ENCODE results near the gene TRIM17. TPM values are rescaled to one million over a fixed set of nuclear protein-coding genes. Genes with fewer than 3 reads are reported as not detected.

The TRIM17 gene
- total RNA-seq, 2 experiments from 2014 or later = 0.13 TPM; not detected in 1

GRCh38 chr1:228459091-228459993 lies 42.7 kb upstream of the TRIM17 start:
- H3K4me2 ChIP-seq (ENCODE audit: low read length) = peak overlapping the region; percentile 91
- intact Hi-C loops (cut with micrococcal nuclease; ENCODE audit: unreplicated experiment) = loop anchor here (10.0 kb wide), 1 partner anchor 115 kb away; no protein-coding TSS in a partner anchor
- peaks cover 1% of the 10 kb centered on the region; the same call in 1 of the 2 replicates for H3K36me3 ChIP-seq (ENCODE audit: insufficient read depth, low read length)
- DNase-seq (ENCODE audit: low spot score) = peak; percentile 92
- no TSS peak for BruUV-seq (replicated peaks)
- TF ChIP-seq CTCF (conservative IDR thresholded peaks at IDR 0.05; ENCODE audit: low read length) = peak; percentile 77
- TF ChIP-seq EZH2phosphoT487 (IDR thresholded peaks at IDR 0.05; ENCODE audit: borderline replicate concordance, low read depth, low read length) = no peak
- POLR2A ChIA-PET = interaction anchor here (0.7 to 7.9 kb wide), 11 partner anchors 11 to 377 kb away, joined by 3 to 74 read pairs (median 6); partner anchors contain the start of genes ARF1, MRPL55 and RNF187
- no peaks in the 10 kb centered on the region for H3K9me3 ChIP-seq (ENCODE audit: low read length)
- peaks cover 47% of the 10 kb centered on the region for H3K4me1 ChIP-seq (ENCODE audit: insufficient read depth, low read length, poor library complexity, severe bottlenecking)
- CTCF ChIA-PET (ENCODE audit: unreplicated experiment) = interaction anchor here (0.7 kb wide), 2 partner anchors 30 to 31 kb away, joined by 3 read pairs; no protein-coding TSS in a partner anchor
- peaks cover 4% of the 10 kb centered on the region for H4K20me1 ChIP-seq (ENCODE audit: insufficient read depth, low read length)
- H3K4me3 ChIP-seq (ENCODE audit: low read depth, low read length, poor library complexity, severe bottlenecking) = peak overlapping the region; percentile 78
- peaks cover 68% of the 10 kb centered on the region for H3K79me2 ChIP-seq (ENCODE audit: insufficient read depth, low read depth, low read length)
- peak overlapping the region; percentile 94 for H3K27ac ChIP-seq (ENCODE audit: low read depth, low read length, poor library complexity, severe bottlenecking)
- no peak overlapping the region for H2AFZ ChIP-seq (ENCODE audit: low read length)
- H3K9me2 ChIP-seq (ENCODE audit: insufficient read depth, low read length) = no peaks in the 10 kb centered on the region

- Histone ChIP-seq H3K36me3 (ENCODE audit: insufficient read depth, low read length) (peaks cover 4% of the 10 kb centered on the region; the same call in 1 of the 2 replicates), H3K4me2 (ENCODE audit: low read length) (peak overlapping the region; percentile 91), H4K20me1 (ENCODE audit: insufficient read depth, low read length) (peaks cover 4% of the 10 kb centered on the region), H3K27ac (ENCODE audit: low read depth, low read length, poor library complexity, severe bottlenecking) (peak overlapping the region; percentile 94), H3K79me2 (ENCODE audit: insufficient read depth, low read depth, low read length) (peaks cover 60% of the 10 kb centered on the region), H3K9me3 (ENCODE audit: low read length) (no peaks in the 10 kb centered on the region), H2AFZ (ENCODE audit: low read length) (no peak overlapping the region), H3K4me1 (ENCODE audit: insufficient read depth, low read length, poor library complexity, severe bottlenecking) (peaks cover 39% of the 10 kb centered on the region), H3K4me3 (ENCODE audit: low read depth, low read length, poor library complexity, severe bottlenecking) (peak overlapping the region; percentile 78), H3K9me2 (ENCODE audit: insufficient read depth, low read length) (no peaks in the 10 kb centered on the region)
- intact Hi-C loops (cut with micrococcal nuclease; ENCODE audit: unreplicated experiment) = loop anchor here (1.0 to 10.0 kb wide), 6 partner anchors 51 to 327 kb away; partner anchors contain the start of gene TRIM11
- ChIA-PET POLR2A (interaction anchor here (0.7 to 7.9 kb wide), 12 partner anchors 7 to 238 kb away, joined by 3 to 74 read pairs (median 6); partner anchors contain the start of genes RNF187 and TRIM11), CTCF (ENCODE audit: unreplicated experiment) (interaction anchor here (0.6 kb wide), 1 partner anchor 458 kb away, joined by 4 read pairs; no protein-coding TSS in a partner anchor)
- TF ChIP-seq CTCF (conservative IDR thresholded peaks at IDR 0.05; ENCODE audit: low read length) (peak; percentile 57; the same call in 1 of the 2 replicates), EZH2phosphoT487 (IDR thresholded peaks at IDR 0.05; ENCODE audit: borderline replicate concordance, low read depth, low read length) (no peak)
- BruUV-seq (replicated peaks) = TSS peak; percentile 91
- DNase-seq (ENCODE audit: low spot score) = peak; percentile 99
These were observed 40.9 kb upstream of the TRIM17 start for GRCh38 chr1:228457396-228458176.
